ENCODE data around the gene TOPAZ1. TPM values are rescaled to one million over a fixed set of nuclear protein-coding genes. Genes with fewer than 3 reads are reported as not detected.

Gene TOPAZ1
- total and polyA plus RNA-seq, 2 of the 13 experiments (the other 11 are each of a cell fraction or from before 2014, with no cell fraction given) = not detected

GRCh38 chr3:44228900-44229299, 12.8 kb upstream of the TOPAZ1 start (continued):
- TF ChIP-seq ZNF318 (CRISPR knock-in tag; IDR thresholded peaks at IDR 0.05) (no peak), CHCHD3 (CRISPR knock-in tag; IDR thresholded peaks at IDR 0.05) (no peak), HOXA7 (CRISPR knock-in tag; IDR thresholded peaks at IDR 0.05) (no peak), KLF13 (CRISPR knock-in tag; IDR thresholded peaks at IDR 0.05) (no peak), ZBTB33 (CRISPR knock-in tag; IDR thresholded peaks at IDR 0.05) (no peak), HHEX (CRISPR knock-in tag; IDR thresholded peaks at IDR 0.05) (no peak), NR2F1 (CRISPR knock-in tag; IDR thresholded peaks at IDR 0.05) (no peak), SKI (IDR thresholded peaks at IDR 0.05; ENCODE audit: partially characterized antibody) (no peak), ZNF362 (CRISPR knock-in tag; IDR thresholded peaks at IDR 0.05; ENCODE audit: borderline replicate concordance) (no peak), KAT2B (IDR thresholded peaks at IDR 0.05; ENCODE audit: borderline replicate concordance, low read depth, low read length) (no peak), ZUFSP (CRISPR knock-in tag; IDR thresholded peaks at IDR 0.05; ENCODE audit: borderline replicate concordance) (no peak), SRSF1 (optimal IDR thresholded peaks at IDR 0.05; ENCODE audit: low read depth, low read length) (no peak)

Data from HepG2 (cell line).